Measurements from ENCODE around the gene LRFN5.

GRCh38 chr14:41783403-41783802, 176.7 kb downstream of the LRFN5 start:
- no peak for TF ChIP-seq HMGXB4 (CRISPR knock-in tag; IDR thresholded peaks at IDR 0.05; ENCODE audit: borderline replicate concordance in 1 of 2, low read depth in 1 of 2)
- TF ChIP-seq CTCF (CRISPR knock-in tag; IDR thresholded peaks at IDR 0.05): no peak
- no peak for TF ChIP-seq NCOA1 (CRISPR knock-in tag; IDR thresholded peaks at IDR 0.05)
- no peak for TF ChIP-seq FOXJ3 (CRISPR knock-in tag; IDR thresholded peaks at IDR 0.05; ENCODE audit: borderline replicate concordance)
- TF ChIP-seq ATF2 (CRISPR knock-in tag; IDR thresholded peaks at IDR 0.05): no peak
- no peak for TF ChIP-seq ZHX2 (IDR thresholded peaks at IDR 0.05; ENCODE audit: low read depth)
- TF ChIP-seq ZHX2 (CRISPR knock-in tag; IDR thresholded peaks at IDR 0.05; ENCODE audit: borderline replicate concordance): no peak
- TF ChIP-seq ZNF354B (CRISPR knock-in tag; IDR thresholded peaks at IDR 0.05): no peak
- no peak for TF ChIP-seq TAF1 (CRISPR knock-in tag; IDR thresholded peaks at IDR 0.05)
- no peak for TF ChIP-seq ZNF292 (CRISPR knock-in tag; IDR thresholded peaks at IDR 0.05; ENCODE audit: borderline replicate concordance, low read depth)
- no peak for TF ChIP-seq POLR2A (IDR thresholded peaks at IDR 0.05; ENCODE audit: insufficient read depth in 1 of 2, low read depth in 2 of 2, low read length in 2 of 2)
- TF ChIP-seq BCL3 (CRISPR knock-in tag; IDR thresholded peaks at IDR 0.05): no peak
- no peak for TF ChIP-seq EZH2 (conservative IDR thresholded peaks at IDR 0.05; ENCODE audit: low read depth, low read length)
- TF ChIP-seq NR3C1 (CRISPR knock-in tag; IDR thresholded peaks at IDR 0.05): no peak
- TF ChIP-seq, protein P1, sequence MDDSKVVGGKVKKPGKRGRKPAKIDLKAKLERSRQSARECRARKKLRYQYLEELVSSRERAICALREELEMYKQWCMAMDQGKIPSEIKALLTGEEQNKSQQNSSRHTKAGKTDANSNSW (CRISPR knock-in tag; IDR thresholded peaks at IDR 0.05; ENCODE audit: borderline replicate concordance): no peak

Data from HepG2 (cell line).